GM10266 (cell line): ENCODE results near the gene ADAM23.

Experiments used
- DNase-seq: peaks from one replicate; pipeline ENCODE4 v3.0.0; 2012; ENCODE audit errors: extremely low spot score
- CTCF ChIP-seq: IDR thresholded peaks from 2 replicates; pipeline ENCODE4 v1.5.1; 2012; ENCODE audit warnings: mild to moderate bottlenecking, low read depth; ENCODE audit not compliant: control insufficient read depth, insufficient read depth; ENCODE audit errors: missing control alignments

Gene ADAM23

DNA sequence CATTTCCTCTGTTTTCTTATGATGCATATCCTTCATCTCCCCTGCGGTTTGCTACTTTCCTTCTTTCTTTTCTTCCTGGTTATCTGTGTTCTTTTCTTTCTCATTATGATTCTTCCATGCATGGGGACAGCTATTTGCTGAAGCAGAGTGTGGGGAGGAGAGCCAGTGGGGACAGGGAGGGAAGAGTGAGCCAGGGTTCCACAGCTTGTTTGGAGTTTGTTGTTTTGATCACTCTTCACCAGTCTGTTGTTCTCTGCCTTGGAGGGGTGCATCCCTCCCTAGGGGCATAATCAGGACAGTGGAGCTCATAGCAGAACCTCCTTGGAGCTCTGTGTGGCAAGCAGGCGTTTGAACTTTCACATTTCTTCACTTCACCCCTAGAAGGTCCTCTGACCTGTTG is 68.0 kb downstream of the ADAM23 start:
- no peak for DNase-seq
- no peak for TF ChIP-seq CTCF

DNA sequence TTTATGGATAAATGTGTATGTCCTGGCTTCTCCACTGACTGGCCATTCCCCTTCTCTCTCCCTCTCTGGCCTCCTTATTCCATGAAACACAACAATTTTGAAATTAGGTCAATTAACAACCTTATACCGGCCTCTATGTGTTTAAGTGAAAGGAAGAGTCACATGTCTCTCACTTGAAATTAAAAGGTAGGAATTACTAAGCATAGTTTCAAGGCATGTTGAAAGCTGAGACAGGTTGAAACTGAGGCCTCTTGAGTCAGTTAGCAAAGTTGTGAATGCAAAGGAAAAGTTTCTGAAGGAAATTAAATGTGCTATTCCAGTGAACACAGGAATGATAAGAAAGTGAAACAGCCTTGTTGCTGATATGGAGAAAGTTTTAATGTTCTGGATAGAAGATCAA is 69.7 kb downstream of the ADAM23 start:
- TF ChIP-seq CTCF = no peak
- no peak for DNase-seq

DNA sequence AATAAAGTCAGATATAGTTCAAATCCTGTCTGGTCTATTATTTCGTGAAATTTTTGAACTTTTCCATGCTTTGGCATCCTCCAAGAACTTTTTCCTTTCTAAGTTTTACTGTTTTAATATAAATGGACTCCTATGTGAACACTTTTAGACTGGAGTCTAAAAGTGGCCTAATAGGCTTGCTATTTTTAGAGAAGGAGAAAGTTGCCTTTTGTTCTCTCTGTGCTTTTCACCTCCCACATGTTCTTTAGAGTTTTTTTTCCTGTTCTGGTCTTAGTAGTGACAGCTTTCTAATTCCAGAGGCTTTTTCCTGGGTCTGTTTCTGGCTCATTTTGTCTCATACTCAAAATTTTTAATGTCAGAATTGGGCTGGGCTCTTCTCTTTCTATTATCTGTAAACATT is 72.2 kb downstream of the ADAM23 start:
- DNase-seq = no peak
- no peak for TF ChIP-seq CTCF

- DNase-seq = no peak
- TF ChIP-seq CTCF = no peak
Measured at GRCh38 chr2:206518997-206519396, 75.7 kb downstream of the ADAM23 start.

DNA sequence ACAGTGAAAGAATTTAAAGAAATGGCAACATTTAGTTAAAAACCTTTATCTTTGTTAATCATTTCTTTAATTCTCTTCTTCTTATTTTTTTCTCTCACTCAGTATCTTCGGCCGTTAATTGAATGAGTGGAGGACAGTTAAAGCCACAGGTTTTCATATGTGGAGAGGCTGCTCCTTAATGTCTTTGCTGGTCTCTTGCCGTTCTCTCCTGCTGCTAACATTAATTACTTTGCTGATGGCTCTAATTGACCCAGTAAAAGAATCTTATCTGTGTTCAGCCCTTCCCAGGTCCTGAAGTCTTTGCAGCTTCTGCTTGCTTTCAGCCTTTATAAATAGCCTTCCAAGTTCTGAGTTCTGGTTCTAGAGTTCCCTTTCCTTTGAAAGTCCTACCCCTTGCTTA is 77.1 kb downstream of the ADAM23 start:
- DNase-seq = no peak
- TF ChIP-seq CTCF = no peak

- no peak for TF ChIP-seq CTCF
- DNase-seq = no peak
Measured at GRCh38 chr2:206521115-206521514, 77.8 kb downstream of the ADAM23 start.

GRCh38 chr2:206521612-206522011 is 78.3 kb downstream of the ADAM23 start:
- no peak for DNase-seq
- TF ChIP-seq CTCF = no peak
